SK-N-MC (cell line): ENCODE results near the gene ANKS3.

Source experiments
- DNase-seq: peaks from one replicate; pipeline ENCODE4 v3.0.0-alpha.2; 2011; ENCODE audit warnings: low read depth, low spot score
- H3K27ac ChIP-seq: fragments of 200-600 bp; sonication (generic); 2 replicates; pipeline ENCODE4 v1.5.1; 2016; ENCODE audit warnings: mixed run types
- H3K36me3 ChIP-seq: fragments of 200-600 bp; sonication (generic); 2 replicates; pipeline ENCODE4 v1.6.1; 2017; ENCODE audit warnings: antibody characterized with exemption, low read length, mixed read lengths; ENCODE audit not compliant: insufficient read depth
- H3K4me3 ChIP-seq: fragments of 200-600 bp; sonication (generic); 2 replicates; pipeline ENCODE4 v1.5.1; 2016
- H3K9ac ChIP-seq: fragments of 200-600 bp; sonication (generic); 2 replicates; pipeline ENCODE4 v1.8.0; 2017; ENCODE audit warnings: mixed run types, mixed read lengths; ENCODE audit not compliant: insufficient read length
- H3K9me3 ChIP-seq: fragments of 200-600 bp; sonication (generic); 2 replicates; pipeline ENCODE4 v1.6.1; 2017; ENCODE audit warnings: low read depth, mild to moderate bottlenecking, antibody characterized with exemption, low read length, moderate library complexity, mixed read lengths
- EZH2 ChIP-seq: fragments of 200-600 bp; sonication (generic); IDR thresholded peaks from one replicate; pipeline ENCODE4 v1.6.1; 2017; ENCODE audit warnings: antibody characterized with exemption
- FOXP2 ChIP-seq: optimal IDR thresholded peaks from 2 replicates; pipeline ENCODE3; 2011; ENCODE audit warnings: mild to moderate bottlenecking, moderate library complexity; ENCODE audit not compliant: insufficient read depth; ENCODE audit errors: extremely low read length, control extremely low read depth
- POLR2AphosphoS5 ChIP-seq: IDR thresholded peaks from 2 replicates; pipeline ENCODE4 v1.6.1; 2012; ENCODE audit warnings: mild to moderate bottlenecking, low read depth, low read length, borderline replicate concordance

The ANKS3 gene

DNA sequence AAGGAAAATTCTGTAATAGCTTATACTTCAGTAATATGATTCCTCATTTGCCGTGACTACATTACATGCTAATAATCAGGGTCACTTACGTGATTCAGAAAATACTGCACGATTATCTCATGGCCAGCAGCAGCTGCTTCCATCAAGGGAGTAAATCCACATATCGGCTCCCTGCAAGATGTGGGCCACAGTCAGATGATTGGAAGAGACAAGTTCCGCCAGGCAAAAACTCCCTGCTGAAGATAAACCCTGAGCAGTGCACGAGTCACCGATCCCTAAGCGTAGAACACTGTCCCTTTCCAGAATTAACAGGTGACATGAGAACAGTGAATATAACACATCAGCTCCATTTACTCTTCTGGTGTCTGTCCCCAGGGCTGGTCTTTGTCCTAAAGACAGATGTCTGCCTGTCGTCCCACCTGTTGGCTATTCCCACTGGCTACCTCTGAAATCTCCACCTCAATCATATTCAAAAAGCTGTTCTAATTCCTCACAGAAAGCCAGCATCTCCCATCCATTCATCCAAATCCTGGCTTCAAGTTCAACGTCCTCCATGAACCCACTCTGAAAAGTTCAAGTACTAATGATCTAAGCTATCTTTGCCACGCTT is 9.3 kb downstream of the ANKS3 start:
- Histone ChIP-seq H3K9ac (no peak overlapping the region), H3K27ac (no peak overlapping the region), H3K4me3 (no peak overlapping the region), H3K9me3 (no peaks in the 10 kb centered on the region), H3K36me3 (peaks cover 11% of the 10 kb centered on the region; the same call in 1 of the 2 replicates)
- no peak for DNase-seq
- TF ChIP-seq EZH2 (no peak), FOXP2 (no peak), POLR2AphosphoS5 (no peak)

DNA sequence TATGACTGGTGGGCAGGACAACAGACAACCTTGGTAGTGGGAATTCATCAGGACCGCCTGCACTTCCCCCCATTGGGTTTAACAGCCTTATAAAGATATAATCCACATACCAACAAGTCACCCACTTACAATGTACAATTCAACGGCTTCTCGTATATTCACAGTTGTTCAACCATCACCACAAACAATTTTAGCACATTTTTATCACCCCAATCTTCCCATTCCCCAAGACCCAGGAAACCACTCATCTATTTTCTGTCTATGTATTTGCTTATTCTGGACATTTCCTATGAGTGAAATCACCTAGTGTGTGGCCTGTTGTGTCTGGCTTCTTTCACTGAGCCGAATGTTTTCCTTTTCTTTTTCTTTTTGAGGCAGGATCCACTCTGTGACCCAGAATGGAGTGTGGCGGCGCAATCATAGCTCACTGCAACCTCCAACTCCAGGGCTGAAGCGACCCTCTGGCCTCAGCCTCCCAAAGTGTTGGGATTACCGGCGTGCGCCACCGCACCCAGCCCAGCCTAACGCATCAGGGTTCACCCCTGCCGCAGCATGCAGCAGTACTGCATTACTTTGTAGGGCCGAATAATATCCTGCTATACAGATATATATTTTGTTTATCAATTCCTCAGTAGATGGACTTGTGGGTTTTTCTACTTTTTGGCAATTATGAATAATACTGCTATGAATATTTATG is 10.9 kb downstream of the ANKS3 start:
- Histone ChIP-seq H3K36me3 (peaks cover 4% of the 10 kb centered on the region; the same call in 1 of the 2 replicates), H3K9ac (no peak overlapping the region), H3K9me3 (no peaks in the 10 kb centered on the region), H3K27ac (no peak overlapping the region), H3K4me3 (no peak overlapping the region)
- DNase-seq, result no peak
- TF ChIP-seq FOXP2, result no peak
- TF ChIP-seq EZH2, result no peak
- no peak for TF ChIP-seq POLR2AphosphoS5

- no peak for DNase-seq
- H3K9me3 ChIP-seq, result no peaks in the 10 kb centered on the region
- peaks cover 7% of the 10 kb centered on the region; the same call in 1 of the 2 replicates for H3K36me3 ChIP-seq
- no peak overlapping the region for H3K4me3 ChIP-seq
- no peak overlapping the region for H3K9ac ChIP-seq
- H3K27ac ChIP-seq, result no peak overlapping the region
- TF ChIP-seq FOXP2 (no peak), POLR2AphosphoS5 (no peak), EZH2 (no peak)
Observed at GRCh38 chr16:4718466-4718865, 15.6 kb downstream of the ANKS3 start.

- TF ChIP-seq FOXP2 (no peak), EZH2 (no peak), POLR2AphosphoS5 (no peak)
- Histone ChIP-seq H3K36me3 (peaks cover 7% of the 10 kb centered on the region; the same call in 1 of the 2 replicates), H3K4me3 (no peak overlapping the region), H3K27ac (no peak overlapping the region), H3K9ac (no peak overlapping the region), H3K9me3 (no peaks in the 10 kb centered on the region)
- no peak for DNase-seq
Observed at GRCh38 chr16:4714996-4715395, 19.1 kb downstream of the ANKS3 start.

GRCh38 chr16:4713663-4714501 is 20.2 kb downstream of the ANKS3 start:
- DNase-seq, result no peak
- no peak overlapping the region for H3K4me3 ChIP-seq
- TF ChIP-seq EZH2 (no peak), POLR2AphosphoS5 (no peak), FOXP2 (no peak)
- H3K9me3 ChIP-seq, result no peaks in the 10 kb centered on the region
- peaks cover 7% of the 10 kb centered on the region; the same call in 1 of the 2 replicates for H3K36me3 ChIP-seq
- no peak overlapping the region for H3K9ac ChIP-seq
- no peak overlapping the region for H3K27ac ChIP-seq

- TF ChIP-seq POLR2AphosphoS5 (no peak), EZH2 (no peak), FOXP2 (no peak)
- DNase-seq, result no peak
- Histone ChIP-seq H3K4me3 (no peak overlapping the region), H3K27ac (no peak overlapping the region), H3K36me3 (peaks cover 16% of the 10 kb centered on the region; the same call in 1 of the 2 replicates), H3K9ac (no peak overlapping the region), H3K9me3 (no peaks in the 10 kb centered on the region)
Observed at GRCh38 chr16:4709481-4709880, 24.6 kb downstream of the ANKS3 start.

GRCh38 chr16:4706871-4707270 is 27.2 kb downstream of the ANKS3 start:
- peaks cover 9% of the 10 kb centered on the region; the same call in 1 of the 2 replicates for H3K36me3 ChIP-seq
- TF ChIP-seq FOXP2 (no peak), EZH2 (no peak), POLR2AphosphoS5 (no peak)
- no peak for DNase-seq
- no peak overlapping the region for H3K9ac ChIP-seq
- no peaks in the 10 kb centered on the region for H3K9me3 ChIP-seq
- no peak overlapping the region for H3K27ac ChIP-seq
- no peak overlapping the region for H3K4me3 ChIP-seq

GRCh38 chr16:4704913-4705312 is 29.2 kb downstream of the ANKS3 start:
- H3K9me3 ChIP-seq, result no peaks in the 10 kb centered on the region
- TF ChIP-seq FOXP2 (no peak), POLR2AphosphoS5 (no peak), EZH2 (no peak)
- no peak for DNase-seq
- H3K4me3 ChIP-seq, result no peak overlapping the region
- H3K9ac ChIP-seq, result no peak overlapping the region
- H3K27ac ChIP-seq, result no peak overlapping the region
- peaks cover 9% of the 10 kb centered on the region; the same call in 1 of the 2 replicates for H3K36me3 ChIP-seq
